Ectodermal cell (in vitro differentiated cells): ENCODE data around the gene SNX30.
"Not testable (repeated sequence)": the region's sequence is repeated elsewhere in the genome, so short reads cannot be mapped to it uniquely, and the experiment has no call there.

ENCODE experiments used
- H3K27ac ChIP-seq: 2 replicates; pipeline ENCODE4 v1.7.0; 2013; ENCODE audit warnings: mild to moderate bottlenecking, low read depth, low read length; ENCODE audit not compliant: insufficient read depth, poor library complexity, severe bottlenecking
- H3K27me3 ChIP-seq: 2 replicates; pipeline ENCODE4 v1.7.0; 2013; ENCODE audit warnings: mild to moderate bottlenecking, low read length; ENCODE audit not compliant: insufficient read depth, control insufficient read depth, poor library complexity, severe bottlenecking
- H3K36me3 ChIP-seq: one replicate; pipeline ENCODE4 v1.7.0; 2013; ENCODE audit warnings: low read length; ENCODE audit not compliant: control insufficient read depth, insufficient read depth
- H3K4me1 ChIP-seq: one replicate; pipeline ENCODE4 v1.7.0; 2013; ENCODE audit warnings: low read length; ENCODE audit not compliant: control insufficient read depth, insufficient read depth
- H3K4me3 ChIP-seq: 2 replicates; pipeline ENCODE4 v1.7.0; 2013; ENCODE audit warnings: low read depth, low read length, control low read depth; ENCODE audit not compliant: insufficient read depth
- H3K9me3 ChIP-seq: 2 replicates; pipeline ENCODE4 v1.7.0; 2013; ENCODE audit warnings: mild to moderate bottlenecking, low read length, moderate library complexity; ENCODE audit not compliant: control insufficient read depth
- WGBS, 2 experiments: methylation state at CpG; one replicate each; pipeline ENCODE4 v1.1.7; 2013; ENCODE audit warnings: missing lambda C conversion rate in 2 of 2; 5-methylcytosine and 5-hydroxymethylcytosine counted together

SNX30 gene

GRCh38 chr9:112722749-112723148, 27.8 kb upstream of the SNX30 start:
- WGBS, 2 experiments = 95 to 98% methylated on average over 3 of the region's 3 CpGs
- not testable (repeated sequence) for H3K36me3 ChIP-seq, H3K27me3 ChIP-seq, H3K9me3 ChIP-seq, H3K4me3 ChIP-seq, H3K4me1 ChIP-seq, H3K27ac ChIP-seq

GRCh38 chr9:112725961-112726360, 24.6 kb upstream of the SNX30 start:
- no peaks in the 10 kb centered on the region for H3K4me1 ChIP-seq
- no peaks in the 10 kb centered on the region for H3K27me3 ChIP-seq
- 85 to 91% methylated on average over 3 of the region's 3 CpGs for whole genome bisulfite sequencing, 2 experiments
- no peak overlapping the region for H3K4me3 ChIP-seq
- no peak overlapping the region for H3K27ac ChIP-seq
- no peaks in the 10 kb centered on the region for H3K9me3 ChIP-seq
- no peaks in the 10 kb centered on the region for H3K36me3 ChIP-seq

GRCh38 chr9:112726428-112726827, 24.1 kb upstream of the SNX30 start:
- WGBS, 2 experiments = 93 to 96% methylated on average over 4 of the region's 4 CpGs
- Histone ChIP-seq H3K36me3 (no peaks in the 10 kb centered on the region), H3K4me3 (no peak overlapping the region), H3K4me1 (no peaks in the 10 kb centered on the region), H3K9me3 (no peaks in the 10 kb centered on the region), H3K27ac (no peak overlapping the region), H3K27me3 (no peaks in the 10 kb centered on the region)

GRCh38 chr9:112728401-112728800, 22.2 kb upstream of the SNX30 start:
- 89 to 96% methylated on average over 2 of the region's 2 CpGs for WGBS, 2 experiments

GRCh38 chr9:112731971-112732370, 18.6 kb upstream of the SNX30 start:
- H3K27me3 ChIP-seq = no peaks in the 10 kb centered on the region
- no peaks in the 10 kb centered on the region for H3K4me1 ChIP-seq
- WGBS, 2 experiments = 91 to 92% methylated on average over 7 of the region's 7 CpGs
- no peaks in the 10 kb centered on the region for H3K9me3 ChIP-seq
- H3K4me3 ChIP-seq = no peak overlapping the region
- H3K27ac ChIP-seq = no peak overlapping the region
- H3K36me3 ChIP-seq = no peaks in the 10 kb centered on the region

More at GRCh38 chr9:112728401-112728800, 22.2 kb upstream of the SNX30 start:
- no peaks in the 10 kb centered on the region for H3K4me1 ChIP-seq
- no peaks in the 10 kb centered on the region for H3K27me3 ChIP-seq
- H3K27ac ChIP-seq = no peak overlapping the region
- no peaks in the 10 kb centered on the region for H3K9me3 ChIP-seq
- H3K36me3 ChIP-seq = no peaks in the 10 kb centered on the region
- H3K4me3 ChIP-seq = no peak overlapping the region

GRCh38 chr9:112734892-112735291, 15.7 kb upstream of the SNX30 start:
- WGBS, 2 experiments = 93 to 96% methylated on average over 2 of the region's 2 CpGs
- Histone ChIP-seq H3K4me3 (no peak overlapping the region), H3K9me3 (no peaks in the 10 kb centered on the region), H3K4me1 (no peaks in the 10 kb centered on the region), H3K36me3 (no peaks in the 10 kb centered on the region), H3K27me3 (no peaks in the 10 kb centered on the region), H3K27ac (no peak overlapping the region)

- H3K4me3 ChIP-seq = no peak overlapping the region
- WGBS, 2 experiments = 90 to 95% methylated on average over 3 of the region's 3 CpGs
- no peaks in the 10 kb centered on the region for H3K9me3 ChIP-seq
- H3K27me3 ChIP-seq = no peaks in the 10 kb centered on the region
- no peak overlapping the region for H3K27ac ChIP-seq
- no peaks in the 10 kb centered on the region for H3K36me3 ChIP-seq
- no peaks in the 10 kb centered on the region for H3K4me1 ChIP-seq
Observed at GRCh38 chr9:112743216-112743836, 7.2 kb upstream of the SNX30 start.

GRCh38 chr9:112744177-112744576, 6.4 kb upstream of the SNX30 start:
- Histone ChIP-seq H3K4me1 (no peaks in the 10 kb centered on the region), H3K27me3 (no peaks in the 10 kb centered on the region), H3K27ac (no peak overlapping the region), H3K36me3 (no peaks in the 10 kb centered on the region), H3K4me3 (no peak overlapping the region), H3K9me3 (no peaks in the 10 kb centered on the region)
- WGBS, 2 experiments = 76 to 83% methylated on average over 4 of the region's 4 CpGs

- Histone ChIP-seq H3K36me3 (no peaks in the 10 kb centered on the region), H3K4me3 (no peak overlapping the region), H3K9me3 (no peaks in the 10 kb centered on the region), H3K4me1 (peaks cover 7% of the 10 kb centered on the region), H3K27ac (peak overlapping the region; percentile 33), H3K27me3 (no peaks in the 10 kb centered on the region)
- 89 to 90% methylated on average over 7 of the region's 7 CpGs for WGBS, 2 experiments
Observed at GRCh38 chr9:112747094-112747493, 3.5 kb upstream of the SNX30 start.

GRCh38 chr9:112750764-112751055, 150 bp downstream of the SNX30 start:
- WGBS, 2 experiments = 0% methylated on average over 50 of the region's 50 CpGs
- Histone ChIP-seq H3K4me3 (peak overlapping the region; percentile 82), H3K27me3 (no peaks in the 10 kb centered on the region), H3K9me3 (no peaks in the 10 kb centered on the region), H3K36me3 (no peaks in the 10 kb centered on the region), H3K27ac (no peak overlapping the region), H3K4me1 (peaks cover 8% of the 10 kb centered on the region)
